ENCODE results near the gene CHN2. TPM values are rescaled to one million over a fixed set of nuclear protein-coding genes. Genes with fewer than 3 reads are reported as not detected.

Gene CHN2
- total RNA-seq, 1 donor from 2014 or later, result 5.7 TPM

DNA sequence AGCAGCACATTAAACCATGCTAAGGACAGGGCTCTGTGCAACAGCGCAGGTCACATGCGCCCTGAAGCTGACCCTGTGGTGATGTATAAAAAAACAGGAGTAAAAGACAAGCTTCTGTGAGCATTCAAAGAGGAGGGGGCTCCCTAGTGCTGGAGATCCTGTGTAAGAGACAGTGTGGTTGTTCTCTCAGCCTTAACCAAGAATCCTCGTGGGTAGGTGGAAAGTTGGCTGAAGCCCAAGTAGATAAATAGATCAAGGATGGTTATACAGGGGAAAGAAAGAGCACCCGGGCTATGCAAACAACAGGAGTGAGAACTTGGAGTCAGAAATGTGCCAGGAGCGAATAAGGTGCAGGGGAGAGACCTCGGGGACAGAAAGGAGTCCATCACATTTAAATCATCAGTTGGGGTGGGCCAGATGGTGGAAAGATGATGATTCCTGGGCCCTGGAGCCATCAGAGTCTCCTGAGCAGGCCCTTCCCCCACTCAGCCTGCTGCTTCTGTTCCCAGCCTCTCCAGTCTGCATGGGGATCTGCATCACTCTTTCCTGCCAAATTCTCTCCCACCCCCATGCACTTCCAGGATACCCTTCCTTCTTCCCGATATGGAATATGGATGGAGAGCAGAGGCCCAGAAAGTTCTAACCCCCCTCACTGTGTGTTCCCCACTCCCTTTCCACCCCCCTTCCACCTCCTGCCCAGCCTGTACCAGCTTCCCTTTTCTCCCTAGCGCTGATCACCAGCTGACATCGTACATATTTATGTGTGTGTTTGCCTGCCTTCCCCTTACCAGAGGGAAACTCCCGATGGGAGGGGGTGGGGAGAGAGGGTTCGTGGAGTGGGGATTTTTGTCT, 291.0 kb downstream of the CHN2 start:
- H3K36me3 ChIP-seq (ENCODE audit: control insufficient read depth, insufficient read depth, low read length), result no peaks in the 10 kb centered on the region
- TF ChIP-seq, protein P1, sequence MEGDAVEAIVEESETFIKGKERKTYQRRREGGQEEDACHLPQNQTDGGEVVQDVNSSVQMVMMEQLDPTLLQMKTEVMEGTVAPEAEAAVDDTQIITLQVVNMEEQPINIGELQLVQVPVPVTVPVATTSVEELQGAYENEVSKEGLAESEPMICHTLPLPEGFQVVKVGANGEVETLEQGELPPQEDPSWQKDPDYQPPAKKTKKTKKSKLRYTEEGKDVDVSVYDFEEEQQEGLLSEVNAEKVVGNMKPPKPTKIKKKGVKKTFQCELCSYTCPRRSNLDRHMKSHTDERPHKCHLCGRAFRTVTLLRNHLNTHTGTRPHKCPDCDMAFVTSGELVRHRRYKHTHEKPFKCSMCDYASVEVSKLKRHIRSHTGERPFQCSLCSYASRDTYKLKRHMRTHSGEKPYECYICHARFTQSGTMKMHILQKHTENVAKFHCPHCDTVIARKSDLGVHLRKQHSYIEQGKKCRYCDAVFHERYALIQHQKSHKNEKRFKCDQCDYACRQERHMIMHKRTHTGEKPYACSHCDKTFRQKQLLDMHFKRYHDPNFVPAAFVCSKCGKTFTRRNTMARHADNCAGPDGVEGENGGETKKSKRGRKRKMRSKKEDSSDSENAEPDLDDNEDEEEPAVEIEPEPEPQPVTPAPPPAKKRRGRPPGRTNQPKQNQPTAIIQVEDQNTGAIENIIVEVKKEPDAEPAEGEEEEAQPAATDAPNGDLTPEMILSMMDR (IDR thresholded peaks at IDR 0.05; ENCODE audit: insufficient read depth, low read length, poor library complexity, severe bottlenecking), result no peak
- no peak for DNase-seq (ENCODE audit: low read depth)
- H3K4me3 ChIP-seq (ENCODE audit: low read depth, low read length), result no peak overlapping the region
- H3K27me3 ChIP-seq (ENCODE audit: control insufficient read depth, insufficient read depth, low read length), result no peaks in the 10 kb centered on the region

DNA sequence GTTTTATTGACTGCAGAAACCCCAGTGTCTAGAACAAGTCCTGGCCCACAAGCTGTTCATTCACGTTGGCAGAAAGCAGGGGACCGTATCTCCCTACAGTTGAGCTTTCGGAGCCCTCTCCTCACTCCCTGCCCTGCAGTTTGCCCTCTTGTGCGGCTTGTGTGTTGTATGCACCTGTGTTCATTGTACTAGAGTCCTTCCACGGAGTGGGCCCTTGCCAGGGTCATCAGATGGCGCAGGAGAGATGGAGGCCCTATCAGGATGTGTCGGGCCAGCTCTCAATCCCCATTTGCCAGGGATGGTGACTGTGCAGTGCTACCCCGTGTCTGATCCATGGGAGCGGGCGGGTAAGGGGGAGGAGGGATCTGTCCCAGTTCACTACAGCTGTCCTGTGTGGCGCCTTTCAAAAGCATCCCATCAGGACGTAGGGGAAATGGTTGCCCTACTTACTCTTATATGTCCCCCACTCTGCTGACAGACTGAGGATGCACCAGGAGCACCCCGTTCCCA, 291.7 kb downstream of the CHN2 start:
- Histone ChIP-seq H3K4me3 (ENCODE audit: low read depth, low read length) (no peak overlapping the region), H3K27me3 (ENCODE audit: control insufficient read depth, insufficient read depth, low read length) (no peaks in the 10 kb centered on the region), H3K36me3 (ENCODE audit: control insufficient read depth, insufficient read depth, low read length) (no peaks in the 10 kb centered on the region)
- DNase-seq (ENCODE audit: low read depth), result no peak
- TF ChIP-seq, protein P1 (IDR thresholded peaks at IDR 0.05; ENCODE audit: insufficient read depth, low read length, poor library complexity, severe bottlenecking), result no peak

DNA sequence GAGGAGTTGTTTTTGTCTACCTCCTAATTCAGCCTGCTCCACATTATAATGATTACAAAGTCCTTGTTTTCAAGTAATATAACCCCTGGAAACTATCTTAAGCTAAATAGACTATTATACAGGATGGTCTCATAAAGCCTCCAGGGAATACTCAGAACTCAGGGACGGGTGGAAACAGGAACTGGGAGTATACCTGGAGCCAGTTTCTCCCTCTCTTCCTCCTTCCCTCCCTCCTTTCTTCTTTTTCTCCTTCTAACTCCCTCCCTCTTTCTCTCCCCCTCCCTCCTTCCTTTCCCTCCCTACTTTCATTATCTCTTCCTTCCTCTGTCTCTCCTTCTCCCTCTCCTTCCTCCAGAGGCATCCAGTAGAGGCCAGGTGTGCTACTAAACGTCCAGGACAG, 292.8 kb downstream of the CHN2 start:
- no peak for DNase-seq (ENCODE audit: low read depth)
- Histone ChIP-seq H3K36me3 (ENCODE audit: control insufficient read depth, insufficient read depth, low read length) (no peaks in the 10 kb centered on the region), H3K27me3 (ENCODE audit: control insufficient read depth, insufficient read depth, low read length) (no peaks in the 10 kb centered on the region), H3K4me3 (ENCODE audit: low read depth, low read length) (no peak overlapping the region)
- TF ChIP-seq, protein P1 (IDR thresholded peaks at IDR 0.05; ENCODE audit: insufficient read depth, low read length, poor library complexity, severe bottlenecking), result no peak

DNA sequence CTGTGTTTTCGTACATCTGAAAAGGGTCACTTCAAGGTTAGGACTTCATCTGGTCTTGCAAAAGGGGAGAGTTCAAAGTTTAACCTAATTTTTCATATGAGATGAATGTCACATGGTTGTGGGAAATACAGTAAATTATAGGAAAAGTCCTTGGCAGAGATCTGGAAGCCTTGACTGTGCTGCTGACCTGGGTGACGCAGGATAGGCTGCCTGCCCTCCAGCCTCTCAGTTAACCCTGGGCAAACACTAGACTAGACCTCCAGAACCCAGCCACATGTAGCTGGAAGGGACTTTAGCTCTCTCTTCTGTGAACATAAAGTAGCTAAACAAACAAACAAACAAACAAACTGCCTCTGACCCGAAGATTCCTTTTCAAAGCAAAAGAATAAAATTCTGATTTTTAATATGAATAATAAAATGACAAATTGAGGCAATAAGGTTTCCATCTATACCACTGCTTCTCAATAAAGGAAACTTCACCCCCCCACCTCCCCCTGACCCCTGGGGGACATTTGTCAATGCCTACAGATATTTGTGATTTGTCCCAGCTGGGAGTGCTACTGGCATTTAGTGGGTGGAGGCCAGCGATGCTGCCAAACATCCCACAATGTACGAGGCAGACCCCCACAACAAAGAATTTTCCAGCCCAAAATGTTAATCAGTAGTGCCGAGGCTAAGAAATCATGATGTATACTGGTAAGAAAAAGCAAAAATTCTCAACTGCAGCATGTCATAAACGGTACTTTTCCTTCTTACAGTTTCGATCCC, 293.8 kb downstream of the CHN2 start:
- Histone ChIP-seq H3K36me3 (ENCODE audit: control insufficient read depth, insufficient read depth, low read length) (no peaks in the 10 kb centered on the region), H3K4me3 (ENCODE audit: low read depth, low read length) (no peak overlapping the region), H3K27me3 (ENCODE audit: control insufficient read depth, insufficient read depth, low read length) (no peaks in the 10 kb centered on the region)
- no peak for DNase-seq (ENCODE audit: low read depth)
- TF ChIP-seq, protein P1 (IDR thresholded peaks at IDR 0.05; ENCODE audit: insufficient read depth, low read length, poor library complexity, severe bottlenecking), result no peak

DNA sequence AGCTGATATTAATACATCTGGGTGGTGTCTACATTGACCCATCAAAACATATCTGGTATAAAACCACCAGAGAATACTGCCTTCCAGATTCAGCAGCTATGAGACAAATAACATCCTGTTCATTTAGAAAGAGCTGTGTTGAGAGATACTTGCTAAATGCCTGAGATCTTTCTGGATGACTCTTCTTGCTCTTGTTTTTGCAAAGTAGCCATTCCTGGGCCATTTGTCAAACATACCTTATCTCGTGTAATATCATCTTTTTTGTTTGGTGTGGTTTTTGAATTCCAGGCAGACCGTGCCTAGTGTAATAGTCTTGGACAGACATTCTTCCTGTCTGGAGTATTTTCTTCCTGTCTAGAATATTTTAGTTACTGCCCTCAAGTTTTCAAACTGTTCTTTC, 294.4 kb downstream of the CHN2 start:
- Histone ChIP-seq H3K4me3 (ENCODE audit: low read depth, low read length) (no peak overlapping the region), H3K36me3 (ENCODE audit: control insufficient read depth, insufficient read depth, low read length) (no peaks in the 10 kb centered on the region), H3K27me3 (ENCODE audit: control insufficient read depth, insufficient read depth, low read length) (no peaks in the 10 kb centered on the region)
- TF ChIP-seq, protein P1 (IDR thresholded peaks at IDR 0.05; ENCODE audit: insufficient read depth, low read length, poor library complexity, severe bottlenecking), result no peak
- peak; percentile 9 for DNase-seq (ENCODE audit: low read depth)

All from kidney epithelial cell (primary cell).